GM18511 (cell line): ENCODE measurements around the gene CBFB.

Experiments used
- ATAC-seq: cut with Tn5 transposase; IDR thresholded peaks from one replicate; pipeline ENCODE4 v1.9.1; 2021; ENCODE audit warnings: mild to moderate bottlenecking, moderate library complexity; ENCODE audit not compliant: unreplicated experiment

Gene CBFB

DNA sequence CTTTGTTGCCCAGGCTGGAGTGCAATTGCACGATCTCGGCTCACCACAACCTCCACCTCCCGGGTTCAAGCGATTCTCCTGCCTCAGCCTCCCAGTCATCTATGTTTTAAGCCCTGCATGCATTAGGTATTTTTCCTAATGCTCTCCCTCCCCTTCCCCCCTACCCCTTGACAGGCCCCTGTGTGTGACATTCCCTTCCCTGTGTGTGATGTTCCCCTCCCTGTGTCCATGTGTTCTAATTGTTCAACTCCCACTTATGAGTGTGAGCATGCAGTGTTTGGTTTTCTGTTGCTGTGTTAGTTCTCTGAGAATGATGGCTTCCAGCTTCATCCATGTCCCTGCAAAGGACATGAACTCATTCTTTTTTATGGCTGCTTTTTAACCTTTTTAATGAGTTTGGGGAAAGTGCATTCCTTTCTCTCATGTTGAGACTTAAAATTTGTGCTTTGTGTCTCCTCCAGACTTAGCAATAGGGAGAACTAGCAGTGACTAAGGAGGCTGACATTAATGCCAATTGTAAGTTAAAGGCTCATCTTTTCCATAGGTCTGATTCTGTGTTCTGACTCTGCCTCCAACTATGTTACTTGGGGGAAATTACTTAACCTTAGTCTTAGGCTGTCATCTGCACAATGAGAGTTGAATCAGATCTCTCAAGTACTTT lies 63.1 kb downstream of the CBFB start:
- no peak for ATAC-seq

DNA sequence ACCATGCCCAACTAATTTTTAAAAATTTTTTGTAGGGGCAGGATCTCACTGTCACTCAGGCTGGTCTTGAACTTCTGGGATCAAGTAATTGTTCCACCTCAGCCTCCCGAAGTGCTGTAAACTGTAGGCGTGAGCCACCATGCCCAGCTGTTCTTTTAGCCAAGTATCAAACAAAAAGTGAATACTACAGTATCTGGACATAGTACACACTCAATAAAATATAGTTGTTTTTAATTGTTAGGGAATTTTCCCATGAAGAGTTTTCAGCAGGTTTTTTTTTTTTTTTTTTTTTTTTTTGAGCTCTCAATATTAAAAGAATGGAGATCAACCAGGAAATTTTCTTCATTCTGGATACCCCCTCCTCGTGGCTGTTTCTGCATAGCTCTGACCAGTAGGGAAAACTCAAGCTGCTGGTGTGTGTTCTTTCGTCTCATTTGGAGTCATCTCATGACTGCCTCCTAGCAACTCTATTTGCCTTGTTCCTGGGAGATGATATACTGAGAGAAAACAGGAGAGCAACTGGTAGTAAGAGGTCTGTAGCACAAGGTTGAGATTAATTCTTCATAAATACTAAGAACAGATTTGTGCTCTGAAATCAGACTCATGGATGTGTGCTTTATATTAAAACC lies 64.3 kb downstream of the CBFB start:
- ATAC-seq, result no peak

- no peak for ATAC-seq
These were observed 69.7 kb downstream of the CBFB start for GRCh38 chr16:67098599-67098998.

DNA sequence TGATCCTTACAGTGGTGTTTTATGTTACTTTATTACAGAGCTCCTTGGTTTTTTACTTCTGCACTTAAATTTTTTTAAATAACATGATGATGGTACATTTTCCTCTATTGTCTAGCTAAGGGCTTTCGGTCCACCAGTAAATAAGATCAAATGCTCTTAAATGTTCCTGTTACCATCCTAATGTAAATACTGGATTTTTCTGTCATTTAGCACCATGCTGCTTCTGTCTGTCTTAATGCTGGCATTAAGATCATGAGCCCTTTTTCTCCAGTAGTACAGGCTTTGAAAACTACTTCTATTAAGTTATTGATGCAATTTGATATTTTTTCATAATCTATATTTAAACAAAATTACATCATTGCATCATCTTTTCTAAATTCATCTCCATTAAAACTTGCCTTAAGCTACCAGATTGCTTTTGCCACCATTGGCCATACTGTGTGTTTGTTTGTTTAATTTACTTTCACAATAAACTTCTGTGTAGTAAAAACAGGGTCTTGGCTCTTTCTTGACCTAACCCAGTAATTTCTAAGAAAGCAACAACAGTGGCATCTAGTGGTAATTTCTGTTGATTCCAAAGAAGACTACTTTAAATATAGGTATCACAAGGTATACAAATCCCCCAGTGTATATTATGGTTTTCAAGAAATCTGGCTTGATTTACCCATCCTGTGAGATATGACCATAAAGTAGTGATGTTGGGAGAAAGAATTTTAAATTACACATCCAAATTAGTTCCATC lies 71.8 kb downstream of the CBFB start:
- no peak for ATAC-seq

DNA sequence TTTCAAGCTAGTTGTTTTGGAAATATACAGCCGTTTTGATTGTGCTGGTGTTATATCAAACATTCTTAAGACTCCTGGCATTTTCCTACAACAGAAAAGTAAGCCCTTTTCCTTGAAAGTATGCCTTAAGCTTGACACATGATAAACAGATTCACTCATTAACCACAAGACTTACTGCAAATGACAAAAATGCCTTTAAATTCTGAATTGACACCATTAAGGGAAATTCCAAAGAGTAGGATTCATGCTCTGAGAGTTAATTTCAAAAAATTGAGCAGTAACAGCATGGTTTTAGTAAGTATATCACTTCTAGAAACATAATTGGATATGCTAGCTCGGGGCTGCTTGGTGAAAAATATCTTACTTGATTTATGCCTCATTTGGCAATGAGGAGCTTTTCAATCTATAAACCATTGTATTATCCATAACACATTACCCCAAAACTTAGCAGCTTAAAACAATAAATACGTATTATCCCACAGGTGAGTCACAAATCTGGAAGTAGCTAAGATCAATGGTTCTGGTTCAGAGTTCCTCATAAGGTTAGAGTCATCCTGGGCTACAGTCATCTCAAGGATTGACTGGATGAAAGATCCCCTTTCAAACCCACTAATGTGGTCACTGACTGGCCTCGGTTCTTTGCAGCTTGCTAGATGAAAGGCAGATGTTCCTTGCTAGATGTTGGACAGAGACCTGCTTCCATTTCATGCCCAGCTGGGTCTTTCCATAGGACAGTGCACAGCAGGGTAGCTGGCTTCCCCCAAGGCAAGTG lies 72.5 kb downstream of the CBFB start:
- ATAC-seq, result no peak

- no peak for ATAC-seq
These were observed 75.1 kb downstream of the CBFB start for GRCh38 chr16:67104061-67104460.

GRCh38 chr16:67104845-67105244 lies 75.9 kb downstream of the CBFB start:
- no peak for ATAC-seq

- no peak for ATAC-seq
These were observed 76.3 kb downstream of the CBFB start for GRCh38 chr16:67105246-67105645.

- no peak for ATAC-seq
These were observed 76.9 kb downstream of the CBFB start for GRCh38 chr16:67105881-67106280.

- no peak for ATAC-seq
These were observed 79.5 kb downstream of the CBFB start for GRCh38 chr16:67108489-67108888.

GRCh38 chr16:67108931-67109406 lies 80.0 kb downstream of the CBFB start:
- no peak for ATAC-seq

DNA sequence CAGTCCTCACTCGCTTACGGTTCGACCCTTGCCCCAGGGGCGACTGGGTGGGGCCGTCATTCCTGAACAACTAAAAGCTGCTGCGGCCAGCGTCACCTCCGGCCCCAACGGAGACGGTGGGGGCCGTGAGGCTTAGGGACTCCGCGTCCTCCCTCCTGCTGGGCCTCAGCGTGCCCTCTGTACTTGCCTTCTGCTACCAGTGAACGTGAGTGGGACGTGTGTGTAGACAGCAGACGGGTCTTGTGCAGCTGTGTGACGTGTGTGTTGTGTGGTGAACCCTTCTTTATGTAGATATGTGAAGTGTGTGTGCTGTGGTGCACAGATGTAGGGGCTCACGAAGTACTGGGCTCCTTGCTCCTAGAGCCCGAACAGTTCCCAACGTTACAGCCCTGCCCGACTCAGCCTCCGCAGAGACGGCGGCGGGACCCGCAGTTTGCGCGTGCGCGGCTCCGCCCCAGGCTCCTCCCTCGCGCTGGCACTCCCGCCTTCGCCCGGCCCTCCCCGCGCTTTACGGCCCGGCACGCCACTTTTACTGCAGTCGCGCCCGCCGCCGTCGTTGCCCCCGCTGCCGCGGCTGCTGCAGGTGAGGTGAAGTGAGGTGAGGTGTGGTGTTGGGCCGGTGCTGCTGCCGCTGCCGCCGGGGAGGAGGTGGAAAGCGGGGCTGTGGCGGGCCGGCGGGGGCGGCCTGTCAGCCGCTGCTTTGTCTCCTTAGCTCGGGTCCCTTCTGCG lies 80.6 kb downstream of the CBFB start, which contains the start of gene PHAF1:
TSS of gene PHAF1 (plus strand) at position 535 of the 729 bp plus-strand sequence. CDS start 235 bp downstream, outside the sequence.
- peak; percentile 90 for ATAC-seq

DNA sequence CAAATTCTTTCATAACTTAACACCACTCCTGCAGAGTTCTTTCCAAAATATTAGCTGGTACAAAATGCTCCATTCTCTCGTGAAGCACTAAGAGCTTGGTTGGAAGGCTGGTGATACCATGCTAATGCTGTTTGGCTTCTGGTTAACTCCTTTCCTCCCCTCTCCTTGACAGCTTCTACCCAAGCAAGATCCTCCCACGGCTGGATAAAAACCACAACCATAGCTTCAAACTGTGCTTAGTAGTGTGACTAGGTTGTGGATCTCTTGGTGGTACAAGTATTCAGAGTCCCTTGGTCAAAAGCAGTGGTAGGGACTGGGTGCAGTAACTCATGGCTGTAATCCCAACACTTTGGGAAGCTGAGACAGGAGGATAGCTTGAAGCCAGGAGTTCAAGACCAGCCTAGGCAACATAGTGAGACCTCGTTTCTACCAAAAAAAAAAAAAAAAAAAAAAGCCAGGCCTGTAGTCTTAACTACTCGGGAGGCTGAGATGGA lies 83.0 kb downstream of the CBFB start:
- ATAC-seq, result no peak

- no peak for ATAC-seq
These were observed 83.8 kb downstream of the CBFB start for GRCh38 chr16:67112591-67113399.

DNA sequence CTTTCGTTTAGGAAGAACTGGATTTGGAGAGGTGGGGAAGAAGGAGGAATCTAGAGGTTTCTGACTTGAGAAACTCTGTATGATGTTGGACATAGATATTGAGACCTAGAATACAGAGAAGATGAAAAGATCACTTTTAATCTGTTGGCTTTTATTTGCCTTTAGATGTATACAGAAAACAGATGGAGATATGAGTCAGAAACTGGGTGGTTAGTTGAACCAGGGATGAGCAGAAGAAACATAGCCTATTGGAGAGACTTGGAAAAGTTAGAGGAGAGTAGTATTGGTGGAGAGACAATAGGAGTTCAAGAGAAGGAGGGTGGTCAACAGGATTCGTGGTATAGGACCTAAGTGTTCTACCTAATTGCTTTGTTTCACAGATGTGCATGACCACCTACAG lies 85.8 kb downstream of the CBFB start:
- no peak for ATAC-seq

DNA sequence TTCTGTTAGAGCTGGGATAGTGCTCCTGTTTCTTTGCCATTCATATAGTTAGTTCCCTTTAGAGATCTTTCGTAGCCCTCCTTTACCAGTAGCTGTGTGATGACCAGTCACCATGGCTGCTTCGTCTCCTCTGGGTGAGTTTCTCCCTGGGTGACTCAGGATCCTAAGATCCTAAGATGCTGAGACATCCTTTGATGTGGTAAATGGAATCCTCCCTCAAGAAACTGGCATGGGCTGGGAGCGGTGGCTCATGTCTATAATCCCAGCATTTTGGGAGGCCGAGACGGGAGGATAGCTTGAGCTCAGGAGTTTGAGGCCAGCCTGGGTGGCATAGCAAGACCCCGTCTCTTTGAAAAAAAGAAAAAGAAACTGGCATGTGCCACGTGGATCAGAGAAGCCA lies 86.7 kb downstream of the CBFB start:
- ATAC-seq, result no peak

DNA sequence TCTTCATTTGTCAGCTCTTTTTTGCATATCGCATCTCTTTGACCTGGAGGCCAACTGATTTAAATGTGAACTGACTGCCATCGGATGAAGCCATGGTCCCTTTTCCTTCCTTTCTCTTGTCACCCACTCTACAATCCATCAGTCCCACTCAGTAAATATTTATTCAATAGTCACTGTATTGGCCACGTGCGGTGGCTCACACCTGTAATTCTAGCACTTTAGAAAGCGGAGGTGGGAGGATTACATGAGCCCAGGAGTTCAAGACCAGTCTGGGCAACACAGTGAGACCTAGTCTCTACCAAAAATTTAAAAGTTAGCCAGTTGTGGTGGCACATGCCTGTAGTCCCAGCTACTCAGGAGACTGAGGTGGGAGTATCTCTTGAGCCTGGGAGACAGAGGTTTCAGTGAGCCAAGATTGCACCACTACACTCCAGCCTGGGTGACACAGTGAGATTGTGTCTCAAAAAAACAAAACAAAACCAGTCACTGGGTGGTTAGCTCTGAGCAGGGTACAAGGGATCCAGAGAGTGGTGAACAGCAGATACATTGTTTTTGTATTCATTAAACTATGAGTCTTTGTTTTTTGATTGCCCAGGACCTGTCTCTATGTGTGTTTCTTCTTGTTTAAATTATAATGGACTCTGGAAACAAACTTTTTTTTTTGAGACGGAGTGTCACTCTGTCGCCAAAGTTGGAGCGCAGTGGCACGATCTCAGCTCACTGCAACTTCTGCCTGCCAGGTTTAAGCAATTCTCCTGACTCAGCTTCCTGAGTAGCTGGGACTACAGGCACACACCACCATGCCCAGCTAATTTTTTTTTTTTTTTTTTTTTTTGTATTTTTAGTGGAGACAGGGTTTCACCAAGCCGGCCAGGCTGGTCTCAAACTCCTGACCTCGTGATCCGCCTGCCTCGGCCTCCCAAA lies 87.7 kb downstream of the CBFB start:
- no peak for ATAC-seq

GRCh38 chr16:67117716-67118115 lies 88.8 kb downstream of the CBFB start:
- no peak for ATAC-seq
